ENCODE results near the gene ECE2.
"Not testable (repeated sequence)": the region's sequence is repeated elsewhere in the genome, so short reads cannot be mapped to it uniquely, and the experiment has no call there.

ECE2 gene

DNA sequence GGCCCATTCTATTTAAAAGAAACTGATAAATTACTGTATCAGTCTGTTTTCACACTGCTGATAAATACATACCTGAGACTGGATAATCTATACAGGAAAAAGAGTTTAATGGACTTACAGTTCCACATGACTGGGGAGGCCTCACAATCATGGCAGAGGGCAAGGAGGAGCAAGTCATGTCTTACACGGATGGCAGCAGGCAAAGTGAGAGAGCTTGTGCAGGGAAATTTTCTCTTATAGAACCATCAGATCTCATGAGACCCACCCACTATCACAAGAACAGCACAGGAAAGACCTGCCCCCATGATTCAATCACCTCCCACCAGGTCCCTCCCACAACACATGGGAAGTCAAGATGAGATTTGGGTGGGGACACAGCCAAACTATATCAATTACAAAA lies 8.6 kb upstream of the ECE2 start:
- DNase-seq = not testable (repeated sequence)

DNA sequence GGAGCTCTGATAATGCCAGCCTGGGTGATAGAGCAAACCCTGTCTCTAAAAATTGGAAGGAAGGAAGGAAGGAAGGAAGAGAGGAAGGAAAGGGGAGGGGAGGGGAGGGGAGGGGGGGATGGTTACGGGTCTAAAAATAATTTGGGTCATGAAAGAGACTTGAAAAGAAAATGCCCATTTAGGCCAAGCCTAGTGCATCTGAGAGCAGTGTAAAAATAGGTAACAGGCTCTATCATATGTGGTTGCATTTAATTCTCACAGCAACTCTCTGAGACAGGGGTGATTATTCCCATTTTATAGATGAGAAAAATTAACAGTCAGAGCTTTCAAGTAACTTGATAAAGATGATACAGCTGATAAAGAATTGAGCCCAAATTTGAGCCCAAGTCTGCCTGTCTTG lies 3.6 kb upstream of the ECE2 start:
- no peak for DNase-seq

DNA sequence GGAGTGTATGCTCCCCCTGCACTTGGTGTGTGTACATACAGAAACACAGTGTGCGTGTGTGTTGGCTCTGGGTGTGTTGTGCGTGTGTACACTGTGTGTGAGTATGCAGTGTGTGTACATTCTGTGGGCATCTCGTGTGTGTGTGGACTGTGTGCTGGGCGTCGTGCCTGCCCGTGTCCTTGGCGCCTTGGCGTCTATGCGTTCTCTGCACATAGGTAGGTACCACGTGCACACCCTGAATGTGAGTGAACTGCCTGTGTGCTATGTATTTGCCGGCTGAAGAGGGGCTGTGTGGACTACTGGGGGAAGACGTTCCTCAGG lies 481 bp upstream of the ECE2 start:
- no peak for DNase-seq

DNA sequence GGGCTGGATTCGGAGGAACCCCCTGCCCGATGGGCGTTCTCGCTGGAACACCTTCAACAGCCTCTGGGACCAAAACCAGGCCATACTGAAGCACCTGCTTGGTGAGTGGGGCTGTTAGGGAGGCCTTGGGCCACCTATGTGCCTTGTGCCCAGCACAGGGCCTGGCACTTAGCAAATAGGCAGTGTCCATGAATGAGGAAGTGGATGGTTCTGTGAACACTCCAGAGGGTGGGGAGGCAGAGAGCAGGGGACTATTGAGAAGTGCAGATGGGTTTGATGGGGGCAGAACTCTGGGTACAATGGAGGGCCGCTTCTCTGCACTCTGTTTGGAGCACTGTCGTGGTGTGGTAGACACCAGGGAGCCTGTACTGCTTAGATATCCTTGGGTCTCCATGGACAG lies 1.5 kb downstream of the ECE2 start:
- DNase-seq = no peak

DNA sequence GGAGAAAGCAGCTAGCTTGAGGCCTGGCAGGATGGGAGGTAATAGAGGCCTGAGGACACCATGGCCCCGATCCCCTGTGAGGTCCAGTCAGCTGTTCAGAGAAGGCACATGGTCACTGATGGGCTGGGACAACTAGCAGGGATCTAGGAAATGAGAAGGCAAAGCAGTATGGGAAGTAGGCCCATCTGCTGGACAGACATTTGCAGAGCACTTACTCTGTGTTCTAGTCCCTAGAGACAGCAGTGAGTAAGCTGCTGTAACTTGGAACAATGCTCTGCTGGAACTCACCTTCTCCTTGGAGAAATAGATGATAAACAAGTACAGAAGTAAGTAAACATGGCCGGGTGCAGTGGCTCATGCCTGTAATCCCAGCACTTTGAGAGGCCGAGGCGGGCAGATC lies 7.1 kb downstream of the ECE2 start:
- no peak for DNase-seq

DNA sequence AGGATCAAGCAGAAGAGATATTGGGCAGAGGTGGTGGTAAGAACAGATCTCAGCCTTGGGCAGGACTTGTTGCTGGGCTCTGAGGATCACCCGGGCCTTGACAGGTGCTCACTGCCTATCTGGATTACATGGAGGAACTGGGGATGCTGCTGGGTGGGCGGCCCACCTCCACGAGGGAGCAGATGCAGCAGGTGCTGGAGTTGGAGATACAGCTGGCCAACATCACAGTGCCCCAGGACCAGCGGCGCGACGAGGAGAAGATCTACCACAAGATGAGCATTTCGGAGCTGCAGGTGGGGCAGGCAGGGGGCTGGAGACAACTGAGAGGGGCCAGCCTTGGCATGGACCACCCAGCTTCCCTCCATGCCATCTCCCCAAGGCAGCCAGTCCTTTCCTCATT lies 7.9 kb downstream of the ECE2 start:
- no peak for DNase-seq

DNA sequence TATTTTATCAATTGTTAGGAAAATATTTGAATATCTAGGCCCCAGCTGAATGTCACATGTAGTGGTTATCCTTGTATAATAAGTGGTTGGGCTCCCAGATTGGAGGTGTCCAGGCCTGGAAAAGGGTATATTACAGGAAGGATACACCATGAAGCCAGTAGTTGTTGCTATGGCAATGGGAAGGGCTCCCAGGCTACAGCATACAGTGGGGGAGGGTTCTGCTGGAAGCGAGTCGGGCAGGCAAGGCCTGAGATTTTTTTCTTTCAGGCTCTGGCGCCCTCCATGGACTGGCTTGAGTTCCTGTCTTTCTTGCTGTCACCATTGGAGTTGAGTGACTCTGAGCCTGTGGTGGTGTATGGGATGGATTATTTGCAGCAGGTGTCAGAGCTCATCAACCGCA lies 8.9 kb downstream of the ECE2 start:
- DNase-seq = peak; percentile 16 to 57 (median 36)

DNA sequence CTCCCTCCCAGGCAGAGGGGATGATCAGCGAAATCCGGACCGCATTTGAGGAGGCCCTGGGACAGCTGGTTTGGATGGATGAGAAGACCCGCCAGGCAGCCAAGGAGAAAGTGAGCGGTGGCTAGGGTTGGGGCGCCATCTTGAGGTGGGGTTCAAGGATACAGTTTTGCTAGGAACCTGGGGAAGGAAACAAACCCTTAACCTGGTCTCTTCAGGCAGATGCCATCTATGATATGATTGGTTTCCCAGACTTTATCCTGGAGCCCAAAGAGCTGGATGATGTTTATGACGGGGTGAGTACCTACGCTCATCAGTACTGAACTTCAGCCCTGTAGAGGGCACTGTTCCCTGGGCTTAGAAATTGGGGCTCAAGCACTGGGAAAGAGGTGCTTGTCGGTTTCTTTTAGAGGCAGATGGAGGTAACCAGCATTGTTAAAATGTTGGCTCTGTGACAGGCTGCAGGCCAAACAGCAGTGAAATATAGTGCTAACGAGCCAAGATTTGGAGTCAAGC lies 13.7 kb downstream of the ECE2 start:
- DNase-seq = peak; percentile 61 to 78 (median 67)

DNA sequence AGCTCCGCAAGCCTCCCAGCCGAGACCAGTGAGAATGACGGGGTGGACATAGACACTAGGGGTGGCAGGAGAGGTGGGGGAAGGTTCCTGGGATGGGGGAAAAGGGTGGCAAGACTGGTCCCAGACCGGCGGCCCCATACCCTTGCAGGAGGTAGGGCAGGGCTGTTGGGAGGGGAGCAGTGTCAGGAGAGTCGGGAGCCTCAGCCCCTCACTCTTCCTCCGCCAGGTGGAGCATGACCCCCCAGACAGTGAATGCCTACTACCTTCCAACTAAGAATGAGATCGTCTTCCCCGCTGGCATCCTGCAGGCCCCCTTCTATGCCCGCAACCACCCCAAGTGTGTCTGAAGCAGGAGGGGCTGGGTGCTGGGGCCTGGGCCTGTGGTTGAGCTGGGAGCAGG lies 14.5 kb downstream of the ECE2 start:
- no peak for DNase-seq

DNA sequence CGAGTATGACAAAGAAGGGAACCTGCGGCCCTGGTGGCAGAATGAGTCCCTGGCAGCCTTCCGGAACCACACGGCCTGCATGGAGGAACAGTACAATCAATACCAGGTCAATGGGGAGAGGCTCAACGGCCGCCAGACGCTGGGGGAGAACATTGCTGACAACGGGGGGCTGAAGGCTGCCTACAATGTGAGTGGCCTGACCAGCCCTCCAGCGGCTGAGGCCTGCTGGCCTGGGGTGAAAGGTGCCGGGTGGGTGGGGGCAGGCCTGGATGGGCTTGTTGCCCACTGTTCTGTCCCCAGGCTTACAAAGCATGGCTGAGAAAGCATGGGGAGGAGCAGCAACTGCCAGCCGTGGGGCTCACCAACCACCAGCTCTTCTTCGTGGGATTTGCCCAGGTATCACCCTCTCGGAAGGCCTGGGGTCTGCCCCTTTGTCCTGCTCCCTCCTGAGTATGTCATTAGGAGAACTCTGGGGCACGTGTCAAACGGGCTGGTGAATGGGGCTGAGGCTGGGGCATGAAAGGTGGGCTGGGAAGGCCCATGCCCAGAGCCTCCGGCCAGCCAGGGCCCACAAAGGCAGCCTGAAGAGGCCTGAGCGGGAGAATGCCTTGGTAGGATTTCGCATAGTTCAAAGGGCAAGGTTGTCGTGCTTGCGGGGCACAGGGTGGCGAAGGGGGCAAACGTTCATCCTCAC lies 15.4 kb downstream of the ECE2 start:
- no peak for DNase-seq

DNA sequence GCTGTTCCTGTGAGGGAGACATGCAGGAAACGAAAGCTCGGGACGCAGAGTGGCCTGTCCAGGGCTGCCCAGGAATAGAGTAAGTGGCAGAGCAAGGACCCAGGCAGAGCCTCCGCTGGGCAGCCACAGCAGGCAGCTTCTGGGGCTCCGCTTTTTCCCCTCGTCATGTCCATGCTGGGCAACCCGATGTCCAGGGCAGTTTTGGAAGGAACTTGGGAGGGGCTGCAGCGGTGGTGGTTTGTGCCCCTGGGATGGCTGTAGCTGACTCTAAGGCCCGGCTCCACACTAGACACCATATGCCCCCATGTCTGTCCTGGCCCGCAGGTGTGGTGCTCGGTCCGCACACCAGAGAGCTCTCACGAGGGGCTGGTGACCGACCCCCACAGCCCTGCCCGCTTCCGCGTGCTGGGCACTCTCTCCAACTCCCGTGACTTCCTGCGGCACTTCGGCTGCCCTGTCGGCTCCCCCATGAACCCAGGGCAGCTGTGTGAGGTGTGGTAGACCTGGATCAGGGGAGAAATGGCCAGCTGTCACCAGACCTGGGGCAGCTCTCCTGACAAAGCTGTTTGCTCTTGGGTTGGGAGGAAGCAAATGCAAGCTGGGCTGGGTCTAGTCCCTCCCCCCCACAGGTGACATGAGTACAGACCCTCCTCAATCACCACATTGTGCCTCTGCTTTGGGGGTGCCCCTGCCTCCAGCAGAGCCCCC lies 16.1 kb downstream of the ECE2 start:
- DNase-seq = no peak

DNA sequence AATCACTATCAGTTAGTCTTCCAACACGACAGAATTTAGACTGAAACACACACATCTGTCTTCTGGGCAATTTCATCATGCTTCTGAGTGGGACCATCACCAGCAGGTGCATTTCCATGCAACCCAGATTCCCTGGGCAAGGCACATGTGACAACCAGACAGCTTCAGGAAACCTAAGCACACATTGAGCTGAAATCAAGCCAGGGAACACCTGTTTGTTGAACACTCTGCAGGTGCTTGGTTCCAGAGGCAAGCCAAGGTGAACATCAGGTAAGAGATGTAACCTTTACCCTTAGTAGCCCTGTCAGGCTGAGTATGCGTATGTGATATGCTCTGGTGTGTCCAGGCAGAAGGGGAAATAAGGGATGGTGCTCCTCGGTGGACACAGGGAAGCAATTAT lies 19.9 kb downstream of the ECE2 start:
- DNase-seq = no peak

DNA sequence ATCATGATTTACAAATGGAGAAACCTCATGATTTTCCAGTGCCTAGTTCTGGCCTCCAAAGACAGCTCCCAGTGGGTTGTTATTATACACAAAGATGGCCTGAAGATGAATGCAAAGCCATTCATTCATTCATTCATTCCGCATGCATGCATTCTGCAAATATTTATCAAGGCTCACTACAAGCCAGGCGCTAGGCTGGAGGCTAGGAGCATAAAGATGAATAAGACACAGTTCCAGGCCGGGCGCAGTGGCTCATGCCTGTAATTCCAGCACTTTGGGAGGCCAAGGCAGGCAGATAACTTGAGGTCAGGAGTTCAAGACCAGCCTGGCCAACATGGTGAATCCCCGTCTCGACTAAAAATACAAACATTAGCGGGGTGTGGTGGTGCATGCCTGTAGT lies 20.8 kb downstream of the ECE2 start:
- DNase-seq = no peak

DNA sequence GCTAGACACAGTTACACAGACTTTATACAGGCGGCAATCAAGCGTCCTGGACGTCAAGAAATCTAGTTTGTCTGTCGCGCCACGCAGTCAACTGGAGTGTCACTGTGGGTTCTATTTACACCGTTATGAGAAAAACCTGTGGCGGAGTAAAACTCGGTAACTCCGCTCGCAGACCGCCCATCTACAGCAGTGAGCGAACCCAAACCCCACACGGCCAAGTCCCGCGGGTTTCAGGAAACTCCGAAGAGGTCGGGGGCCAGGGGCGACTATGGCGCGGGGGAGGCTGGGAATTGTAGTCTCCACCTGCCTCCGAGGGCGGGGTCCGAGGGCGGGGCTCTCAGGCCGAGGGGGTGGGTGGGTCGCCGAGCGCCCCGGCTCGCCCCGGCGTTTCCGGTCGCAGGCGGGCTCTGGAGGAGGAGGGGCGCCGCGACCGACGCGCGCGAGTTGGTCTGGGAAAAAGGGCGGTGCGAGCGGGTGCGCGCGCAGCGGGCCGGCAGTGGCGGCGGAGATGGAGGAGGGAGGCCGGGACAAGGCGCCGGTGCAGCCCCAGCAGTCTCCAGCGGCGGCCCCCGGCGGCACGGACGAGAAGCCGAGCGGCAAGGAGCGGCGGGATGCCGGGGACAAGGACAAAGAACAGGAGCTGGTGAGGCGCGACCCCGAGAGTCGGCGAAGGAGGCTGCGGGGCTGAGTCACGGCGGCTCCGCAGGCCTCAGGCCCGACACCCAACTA lies 23.1 kb downstream of the ECE2 start, which contains the start of gene PSMD2:
Gene PSMD2, plus strand, starts transcription at position 483 of the 729 bp plus-strand sequence. Its CDS starts 26 bp downstream, at position 509.
- peak; percentile 97 to 99 (median 98) for DNase-seq

DNA sequence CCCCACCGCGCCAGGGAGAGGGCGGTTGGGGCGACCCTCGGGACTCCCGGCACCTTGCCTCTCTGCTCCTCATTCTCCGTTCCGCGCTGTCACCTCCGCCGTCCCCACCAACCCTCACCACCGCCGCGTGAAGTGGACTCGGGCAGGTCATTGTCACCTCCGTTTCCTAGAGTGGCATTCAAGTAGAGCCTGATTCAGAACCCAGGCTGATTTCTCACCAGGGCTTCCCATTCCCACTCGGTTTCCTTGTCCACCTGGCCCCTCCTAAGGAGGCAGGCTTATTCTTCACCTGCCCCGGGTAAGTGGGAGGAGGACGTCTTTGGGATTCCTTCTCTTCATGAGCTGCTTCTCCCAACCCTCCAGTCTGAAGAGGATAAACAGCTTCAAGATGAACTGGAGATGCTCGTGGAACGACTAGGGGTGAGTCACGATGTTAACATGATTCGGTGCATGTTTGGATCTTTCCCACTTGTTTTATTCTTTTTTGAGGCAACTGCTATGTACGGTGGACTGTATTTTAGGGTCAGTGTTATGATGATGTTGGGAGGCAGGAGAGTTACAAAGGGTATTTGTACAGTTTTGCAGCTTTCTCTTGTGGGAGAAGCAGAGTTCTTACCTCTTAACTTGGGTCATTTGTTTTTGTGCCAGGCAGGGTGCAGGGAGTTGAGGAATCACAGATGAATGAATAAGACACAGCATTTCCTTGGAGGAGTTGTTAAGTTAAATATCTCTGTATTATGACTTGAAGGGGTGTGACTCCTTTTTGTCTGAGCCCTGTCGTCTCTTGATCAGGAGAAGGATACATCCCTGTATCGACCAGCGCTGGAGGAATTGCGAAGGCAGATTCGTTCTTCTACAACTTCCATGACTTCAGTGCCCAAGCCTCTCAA lies 23.9 kb downstream of the ECE2 start:
- peak in 2 of 4 experiments; percentile 11 to 13 for DNase-seq

DNA sequence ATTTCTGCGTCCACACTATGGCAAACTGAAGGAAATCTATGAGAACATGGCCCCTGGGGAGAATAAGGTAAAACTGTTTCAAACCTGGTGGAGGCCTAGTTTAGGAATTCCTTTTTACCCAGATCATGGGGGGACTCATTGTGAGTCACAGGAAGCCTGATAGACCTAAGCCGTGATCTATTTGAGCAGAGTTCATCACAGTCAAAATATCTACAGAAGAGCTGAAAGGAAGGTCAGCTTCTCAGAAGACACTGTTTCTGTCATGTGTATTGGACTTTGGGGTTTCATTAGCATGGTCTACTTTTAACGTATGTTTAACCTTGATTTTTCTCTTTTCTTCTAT lies 24.5 kb downstream of the ECE2 start:
- no peak for DNase-seq

DNA sequence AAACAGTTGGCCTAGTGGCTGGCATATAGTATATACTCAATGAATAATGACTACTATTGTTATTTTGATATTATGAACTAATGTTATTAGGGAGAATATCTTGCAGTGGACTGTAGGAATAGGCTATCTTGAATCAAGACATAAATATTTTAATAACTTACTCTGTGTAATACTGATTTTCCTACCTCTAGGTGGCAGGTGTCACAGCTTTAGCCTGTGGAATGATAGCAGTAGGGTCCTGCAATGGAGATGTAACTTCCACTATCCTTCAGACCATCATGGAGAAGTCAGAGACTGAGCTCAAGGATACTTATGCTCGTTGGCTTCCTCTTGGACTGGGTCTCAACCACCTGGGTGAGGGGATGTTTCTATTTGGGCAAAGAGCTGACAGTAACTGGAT lies 29.8 kb downstream of the ECE2 start:
- peak in 2 of 4 experiments; percentile 19 to 28 for DNase-seq

DNA sequence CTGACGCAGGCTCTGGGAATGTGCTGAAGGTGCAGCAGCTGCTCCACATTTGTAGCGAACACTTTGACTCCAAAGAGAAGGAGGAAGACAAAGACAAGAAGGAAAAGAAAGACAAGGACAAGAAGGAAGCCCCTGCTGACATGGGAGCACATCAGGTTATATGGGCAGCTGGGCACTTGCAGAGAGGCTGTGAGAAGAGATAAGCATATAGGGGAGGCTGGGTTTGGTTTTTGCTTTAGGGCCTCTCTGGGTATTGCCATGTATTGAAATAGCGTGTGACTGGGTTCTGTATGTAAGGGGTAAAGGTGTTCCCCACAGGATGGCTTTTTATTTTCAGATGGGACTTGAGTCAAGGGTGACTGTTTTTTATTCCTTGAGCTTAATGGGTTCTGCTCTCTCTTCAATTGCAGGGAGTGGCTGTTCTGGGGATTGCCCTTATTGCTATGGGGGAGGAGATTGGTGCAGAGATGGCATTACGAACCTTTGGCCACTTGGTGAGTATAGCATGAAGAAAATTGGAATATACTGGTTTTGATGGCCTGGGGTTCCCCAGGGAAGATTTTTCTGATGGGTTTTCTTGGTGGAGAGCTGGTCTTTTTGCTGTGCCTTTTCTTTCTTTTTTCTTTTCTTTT lies 30.6 kb downstream of the ECE2 start:
- DNase-seq = no peak

DNA sequence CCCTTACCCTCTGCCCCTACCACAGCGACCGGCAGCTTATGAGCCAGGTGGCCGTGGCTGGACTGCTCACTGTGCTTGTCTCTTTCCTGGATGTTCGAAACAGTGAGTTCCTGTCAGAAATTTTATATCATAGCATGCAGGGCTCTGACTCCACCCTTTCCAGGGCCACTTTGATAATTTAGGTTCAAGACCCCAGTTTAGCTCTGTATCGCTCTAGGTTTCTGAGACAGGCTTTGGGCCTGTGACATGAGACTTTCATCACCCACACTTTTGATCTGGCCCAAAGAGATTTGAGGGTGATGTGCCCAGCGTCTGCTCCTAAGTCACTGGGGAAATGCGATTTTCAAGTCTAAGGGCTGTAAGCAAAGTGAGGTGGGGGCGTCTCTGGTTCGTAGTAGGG lies 32.1 kb downstream of the ECE2 start:
- DNase-seq = no peak

DNA sequence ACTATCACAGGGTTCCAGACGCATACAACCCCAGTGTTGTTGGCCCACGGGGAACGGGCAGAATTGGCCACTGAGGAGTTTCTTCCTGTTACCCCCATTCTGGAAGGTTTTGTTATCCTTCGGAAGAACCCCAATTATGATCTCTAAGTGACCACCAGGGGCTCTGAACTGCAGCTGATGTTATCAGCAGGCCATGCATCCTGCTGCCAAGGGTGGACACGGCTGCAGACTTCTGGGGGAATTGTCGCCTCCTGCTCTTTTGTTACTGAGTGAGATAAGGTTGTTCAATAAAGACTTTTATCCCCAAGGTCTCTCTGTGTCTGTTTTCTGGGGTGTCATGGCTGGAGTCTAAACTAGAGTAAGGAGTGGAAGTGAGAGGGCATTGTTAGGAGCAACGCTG lies 32.9 kb downstream of the ECE2 start:
- DNase-seq = no peak

DNA sequence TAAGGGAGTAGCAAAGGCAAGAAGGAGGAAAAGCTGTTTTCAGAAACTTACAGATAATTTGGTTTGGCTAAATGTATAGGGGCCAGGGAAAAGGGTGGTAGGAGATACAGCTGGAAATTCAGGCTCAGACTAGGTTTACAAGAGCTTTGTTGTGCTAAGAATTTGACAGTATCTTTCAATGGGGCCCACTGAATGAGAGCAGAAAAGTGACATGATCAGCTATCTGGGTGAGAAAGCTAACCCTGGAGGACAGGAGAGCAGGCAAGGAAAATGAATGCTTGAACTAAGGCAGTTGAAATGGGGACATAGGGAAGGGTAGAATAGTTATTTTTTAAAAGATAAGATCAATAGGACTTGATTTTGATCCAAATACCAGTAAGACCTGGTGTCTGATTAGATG lies 35.8 kb downstream of the ECE2 start:
- DNase-seq = no peak

DNA sequence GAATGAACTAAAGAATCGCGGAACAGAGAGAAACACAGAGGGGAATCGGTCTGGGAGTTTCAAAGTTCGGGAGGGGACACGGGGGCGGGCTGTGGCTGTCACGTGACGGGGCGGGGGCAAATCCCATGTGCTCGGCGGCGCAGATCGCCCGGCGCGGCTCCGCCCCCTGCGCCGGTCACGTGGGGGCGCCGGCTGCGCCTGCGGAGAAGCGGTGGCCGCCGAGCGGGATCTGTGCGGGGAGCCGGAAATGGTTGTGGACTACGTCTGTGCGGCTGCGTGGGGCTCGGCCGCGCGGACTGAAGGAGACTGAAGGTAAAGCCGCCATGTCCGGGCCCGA lies 38.5 kb downstream of the ECE2 start, which contains the start of gene EIF4G1:
Gene EIF4G1, plus strand, starts transcription at position 244 of the 337 bp plus-strand sequence. CDS start 1,191 bp downstream, outside the sequence.
- DNase-seq = peak; percentile 96 to 99 (median 98)
